ENCODE measurements around the gene DUSP22.

DUSP22 gene

DNA sequence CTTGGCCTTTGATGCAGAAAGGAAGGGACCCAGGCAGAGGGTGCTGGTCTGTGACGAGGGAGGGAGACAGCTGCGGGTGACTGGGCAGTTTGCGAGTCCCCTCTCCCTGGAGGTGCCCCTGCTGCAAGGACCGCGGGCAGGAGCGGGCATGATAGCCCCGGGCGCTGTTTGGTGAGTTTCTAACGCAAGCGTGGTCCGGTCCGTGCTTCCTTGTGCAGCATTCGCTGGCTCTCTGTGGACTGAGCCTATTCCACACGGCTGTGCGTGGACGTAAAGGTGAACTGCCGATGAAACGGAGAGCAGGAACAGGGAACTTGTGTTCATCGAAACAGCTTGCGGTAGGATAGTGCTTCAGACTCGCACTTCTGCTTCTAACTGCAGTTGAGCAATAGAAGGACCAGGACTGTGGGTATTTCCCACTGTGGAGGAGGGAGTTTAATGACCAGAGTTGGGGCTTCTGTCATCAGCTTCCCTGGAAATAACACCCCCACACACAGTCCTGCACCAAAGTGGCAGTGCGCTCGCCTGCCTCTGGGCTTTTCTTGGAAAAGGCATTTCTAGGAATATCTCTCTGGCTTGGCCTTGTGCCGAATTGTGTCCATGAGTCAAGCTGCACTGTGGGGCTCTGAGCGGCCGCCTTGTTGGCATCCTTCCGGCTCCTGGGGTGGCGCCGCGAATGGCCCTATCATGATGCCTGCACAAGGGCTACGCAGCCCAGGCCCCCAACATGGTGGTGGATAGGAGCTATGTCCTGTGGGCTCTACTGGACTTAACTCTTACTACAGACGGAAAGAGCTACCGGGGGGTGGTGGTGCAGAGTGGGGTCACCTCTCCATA, 48.9 kb downstream of the DUSP22 start:
- DNase-seq, result no peak

DNA sequence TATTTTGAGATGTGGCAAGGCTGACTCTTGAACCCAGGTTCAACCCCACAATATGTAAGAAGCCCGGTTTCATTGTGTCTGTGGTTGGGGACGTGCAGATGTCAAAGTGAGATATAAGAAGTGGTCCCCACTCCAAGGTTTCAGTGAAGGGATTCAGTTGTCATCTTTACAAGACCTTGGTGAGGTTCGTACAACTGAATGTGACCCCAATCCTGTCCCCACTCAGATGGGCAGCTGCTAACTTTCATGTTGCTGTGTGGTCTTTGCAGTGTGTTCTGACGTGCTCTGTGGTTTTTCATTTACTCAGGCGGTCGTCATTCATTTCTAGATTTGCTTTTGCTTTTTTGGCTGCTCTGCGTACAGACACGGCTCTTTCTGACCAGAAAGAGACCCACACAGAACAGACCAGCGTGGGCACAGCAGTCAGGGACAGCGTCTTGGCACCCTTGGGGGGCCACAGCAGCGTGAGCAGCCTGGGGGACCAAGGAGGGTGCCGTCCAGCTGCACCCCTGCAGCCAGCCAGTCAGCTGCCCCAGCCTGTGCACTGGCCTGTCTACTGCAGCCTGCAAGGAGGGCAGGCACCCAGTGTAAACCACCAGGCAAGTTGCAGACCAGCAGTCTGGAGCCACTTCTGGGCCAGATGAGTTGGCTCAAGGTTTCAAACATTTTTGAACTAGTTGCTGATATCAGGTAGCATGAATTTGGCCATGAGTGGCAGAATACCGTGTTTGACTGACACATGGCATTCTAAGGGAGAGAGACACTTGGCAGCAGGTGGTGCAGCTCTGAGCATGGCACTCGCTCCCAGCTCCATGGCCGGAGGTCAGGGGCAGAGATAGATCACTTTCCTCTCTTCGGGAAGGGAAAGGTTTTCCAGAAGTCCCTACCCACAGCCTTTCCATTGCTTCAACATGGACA, 49.9 kb downstream of the DUSP22 start:
- DNase-seq, result no peak

DNA sequence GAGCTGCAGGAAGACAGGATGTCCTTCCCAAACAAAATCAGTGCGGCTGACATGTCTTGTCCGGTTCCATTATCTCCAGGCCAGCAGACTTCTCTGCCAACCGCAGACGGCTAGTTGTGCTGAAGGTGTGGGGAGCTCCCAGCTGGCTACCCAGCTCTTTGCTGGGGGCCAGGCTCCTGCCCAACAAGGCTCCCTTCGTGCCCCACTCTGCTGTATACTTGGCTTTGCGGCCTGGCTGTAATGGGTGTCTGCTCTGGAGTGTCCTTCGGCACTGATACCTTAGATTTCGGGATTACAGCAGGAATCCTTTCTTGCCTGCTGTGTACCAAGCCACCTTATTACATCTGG, 50.5 kb downstream of the DUSP22 start:
- DNase-seq, result no peak

DNA sequence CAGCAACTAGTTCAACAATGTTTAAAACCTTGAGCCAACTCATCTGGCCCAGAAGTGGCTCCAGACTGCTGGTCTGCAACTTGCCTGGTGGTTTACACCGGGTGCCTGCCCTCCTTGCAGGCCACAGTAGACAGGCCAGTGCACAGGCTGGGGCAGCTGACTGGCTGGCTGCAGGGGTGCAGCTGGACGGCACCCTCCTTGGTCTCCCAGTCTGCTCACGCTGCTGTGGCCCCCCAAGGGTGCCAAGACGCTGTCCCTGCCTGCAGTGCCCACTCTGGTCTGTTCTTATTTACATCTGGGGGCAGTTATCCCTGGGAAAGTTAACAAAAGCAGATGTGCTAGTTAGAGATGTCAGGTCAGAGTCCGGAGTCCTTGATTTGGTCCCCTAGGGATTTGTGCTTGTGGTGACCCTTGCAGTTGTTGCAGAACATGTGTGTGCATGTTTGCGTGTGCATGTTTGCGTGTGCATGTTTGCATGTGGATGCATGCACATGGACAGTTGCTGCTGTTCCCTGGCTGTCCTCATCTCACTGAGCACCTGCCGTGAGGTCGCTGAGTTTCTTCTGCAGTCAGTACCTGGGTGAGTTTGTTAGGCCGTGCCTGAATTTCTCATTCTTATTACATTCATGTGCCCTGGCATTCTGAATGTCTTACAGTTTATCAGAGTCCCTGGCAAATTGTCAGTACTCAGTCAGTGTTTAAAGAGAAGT, 51.1 kb downstream of the DUSP22 start:
- no peak for DNase-seq

DNA sequence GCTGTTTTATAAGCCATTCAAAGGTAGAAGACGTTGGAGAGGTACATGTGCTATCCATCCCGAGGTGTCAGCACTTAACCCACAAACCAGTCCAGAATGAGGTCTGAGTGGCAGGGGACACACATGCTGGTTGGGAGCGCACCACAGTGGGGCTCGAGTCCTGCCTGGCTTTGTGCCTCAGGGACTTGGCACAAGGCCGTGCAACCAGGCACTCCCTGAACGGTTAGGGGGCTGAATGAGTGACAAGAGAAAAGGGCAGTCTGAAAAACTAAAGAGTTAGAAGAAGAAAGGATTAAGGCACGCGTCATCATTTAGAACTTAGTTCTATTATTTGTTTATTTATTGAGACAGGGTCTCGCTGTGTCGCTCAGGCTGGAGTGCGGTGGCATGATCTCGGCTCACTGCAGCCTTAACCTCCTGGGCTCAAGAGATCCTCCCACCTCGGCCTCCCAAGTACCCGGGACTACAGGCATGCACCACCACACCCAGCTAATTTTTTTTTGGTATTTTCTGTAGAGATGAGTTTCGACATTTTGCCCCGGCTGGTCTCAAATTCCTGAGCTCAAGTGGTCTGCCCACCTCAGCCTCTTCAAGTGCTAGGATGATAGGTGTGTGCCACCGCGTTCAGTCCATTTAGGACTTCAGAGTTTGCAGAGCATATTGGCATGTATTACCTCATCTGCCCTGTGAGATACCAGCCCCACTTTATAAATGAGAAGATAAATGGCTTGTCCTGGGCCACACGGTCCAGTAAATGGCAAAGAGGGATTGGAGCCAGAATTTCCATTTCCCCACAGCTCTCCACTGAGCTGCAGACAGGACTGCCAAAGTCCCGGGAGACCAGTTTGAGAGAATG, 51.9 kb downstream of the DUSP22 start:
- DNase-seq, result no peak

DNA sequence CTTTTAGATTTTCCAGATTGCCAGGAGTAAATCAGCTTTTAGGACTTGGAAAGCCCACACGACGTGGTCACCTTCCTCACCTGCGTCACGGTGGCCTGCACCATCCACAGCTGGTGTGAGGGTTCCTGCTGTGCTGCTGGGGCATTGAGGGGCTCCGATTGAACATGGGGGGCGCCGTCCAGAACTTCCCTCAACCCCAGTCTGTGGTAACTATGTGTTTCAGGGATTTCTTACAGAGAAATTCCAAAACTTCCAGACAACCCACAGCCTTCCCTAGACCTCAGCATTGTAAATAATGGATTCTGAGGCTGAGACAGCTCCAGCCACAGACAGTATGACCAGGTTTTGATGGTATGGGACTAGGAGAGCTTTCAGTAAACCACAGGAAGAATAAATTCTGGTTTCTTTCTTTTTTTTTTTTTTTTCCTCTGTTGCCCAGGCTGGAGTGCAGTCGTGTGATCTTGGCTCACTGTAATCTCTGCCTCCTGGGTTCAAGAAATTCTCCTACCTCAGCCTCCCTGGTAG, 52.6 kb downstream of the DUSP22 start:
- DNase-seq, result no peak

DNA sequence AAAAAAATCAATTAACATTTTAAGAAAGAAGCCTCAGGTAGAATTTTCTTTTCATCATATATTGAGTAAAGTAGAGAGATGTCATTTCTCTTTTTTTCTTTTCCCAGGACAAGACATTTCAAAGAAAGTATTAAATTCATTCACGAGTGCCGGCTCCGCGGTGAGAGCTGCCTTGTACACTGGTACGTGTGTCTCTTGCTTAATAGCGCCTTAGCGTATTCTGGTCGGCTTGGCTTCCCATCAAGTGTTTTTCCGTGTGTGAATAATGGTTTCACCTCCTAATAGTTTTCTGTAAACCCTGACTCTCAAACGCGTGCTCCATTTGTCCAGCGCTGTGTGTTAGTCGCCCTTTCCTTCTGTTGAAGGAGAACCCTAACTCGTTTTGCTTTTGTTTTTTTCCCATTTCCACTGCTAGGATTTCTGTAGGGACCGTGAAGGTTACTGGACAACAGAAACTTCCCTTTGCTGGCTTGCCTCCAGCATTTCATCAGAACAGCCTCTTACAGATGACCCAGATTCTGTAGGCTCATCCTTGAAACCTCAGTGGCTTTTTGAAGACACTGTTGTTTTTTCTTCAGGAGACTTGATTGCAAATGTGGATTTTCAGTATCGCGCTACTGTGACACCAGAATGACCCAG, 53.6 kb downstream of the DUSP22 start:
- DNase-seq, result no peak

GRCh38 chr6:346386-347030, 54.2 kb downstream of the DUSP22 start:
- DNase-seq, result peak; percentile 16

GRCh38 chr6:347232-347631, 54.9 kb downstream of the DUSP22 start:
- DNase-seq, result no peak

GRCh38 chr6:347951-348859, 55.9 kb downstream of the DUSP22 start:
- no peak for DNase-seq

- DNase-seq, result no peak
Observed at GRCh38 chr6:348860-349396, 56.6 kb downstream of the DUSP22 start.

DNA sequence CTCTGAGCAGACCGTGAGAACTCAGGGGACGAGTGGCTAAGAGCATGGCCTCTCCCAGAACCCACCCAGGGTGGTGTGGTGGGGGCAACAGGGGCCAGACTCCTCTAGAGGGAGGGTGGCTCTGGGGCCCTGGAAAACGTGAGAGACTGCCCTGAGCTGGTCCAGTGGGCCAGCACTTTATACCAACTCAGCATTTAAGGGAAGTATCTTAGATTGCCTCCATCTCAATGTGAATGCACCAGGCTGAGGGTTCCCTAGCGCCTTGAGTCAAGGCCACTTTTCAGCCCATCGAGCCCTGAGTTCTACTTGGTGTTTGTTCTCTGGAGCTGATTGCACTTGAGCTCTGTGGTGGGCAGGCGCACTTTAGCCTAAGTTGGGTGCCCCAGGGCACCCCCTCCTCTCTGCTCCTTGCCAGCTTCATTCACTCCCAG, 57.2 kb downstream of the DUSP22 start:
- DNase-seq, result no peak

GRCh38 chr6:350371-350770, 58.1 kb downstream of the DUSP22 start:
- DNase-seq, result no peak

- DNase-seq, result no peak
Observed at GRCh38 chr6:351011-351866, 59.0 kb downstream of the DUSP22 start.

GRCh38 chr6:351867-352289, 59.6 kb downstream of the DUSP22 start:
- DNase-seq, result no peak

- no peak for DNase-seq
Observed at GRCh38 chr6:352474-352873, 60.2 kb downstream of the DUSP22 start.

GRCh38 chr6:352896-353470, 60.7 kb downstream of the DUSP22 start:
- no peak for DNase-seq

Measured in HCEC 1CT (cell line).